HepG2 (cell line): ENCODE results near the gene PMPCB. TPM values are rescaled to one million over a fixed set of nuclear protein-coding genes. Genes with fewer than 3 reads are reported as not detected.

Source experiments
- ISL2 ChIP-seq: sonication (generic); formaldehyde crosslinking; IDR thresholded peaks from 2 replicates; pipeline ENCODE4 v1.5.0; 2020; ENCODE audit warnings: missing genetic modification reagents
- MAFF ChIP-seq: IDR thresholded peaks from 2 replicates; pipeline ENCODE4 v1.6.1; 2011; ENCODE audit warnings: low read depth, low read length, improper control_type of control experiment
- MEF2D ChIP-seq: sonication (generic); formaldehyde crosslinking; IDR thresholded peaks from 2 replicates; pipeline ENCODE4 v1.5.1; 2020; ENCODE audit warnings: mild to moderate bottlenecking, missing genetic modification reagents
- PHF8 ChIP-seq: sonication (generic); formaldehyde crosslinking; IDR thresholded peaks from 2 replicates; pipeline ENCODE4 v1.5.0; 2020; ENCODE audit warnings: missing genetic modification reagents
- POLR2G ChIP-seq: fragments of 200-400 bp; formaldehyde crosslinking; IDR thresholded peaks from 2 replicates; pipeline ENCODE4 v1.6.1; 2018; ENCODE audit warnings: mild to moderate bottlenecking, low read depth, low read length, moderate library complexity
- RFXANK ChIP-seq: IDR thresholded peaks from 2 replicates; pipeline ENCODE4 v1.6.1; 2016
- TCF12 ChIP-seq, 2 experiments: fragments of 450-650 bp in 1 of 2; sonication (generic) in 1 of 2; formaldehyde crosslinking in 1 of 2; IDR thresholded peaks; 2 replicates each; pipeline versions ENCODE4 v1.6.1 to v1.8.0; 2017 to 2022; ENCODE audit warnings: antibody characterized with exemption in 1 of 2, mild to moderate bottlenecking in 1 of 2, missing genetic modification reagents in 1 of 2, moderate library complexity in 1 of 2
- polyA plus RNA-seq, 8 experiments: library from polyadenylated mRNA; depleted of rRNA in 3 of 8; stranded (reverse) in 7 of 8; unstranded in 1 of 8; fragments of >200 nt; fragmentation: Illumina TruSeq in 4 of 8; extraction: Trizol in 4 of 8; gene quantifications; 2 replicates each; pipeline versions ENCODE4 v1.2.1 to v1.2.3, GENCODE V29; 2011 to 2016; ENCODE audit warnings: low read depth in 4 of 8, missing spikeins in 1 of 8, mixed read lengths in 1 of 8; ENCODE audit not compliant: insufficient read depth in 1 of 8
- total RNA-seq, 5 experiments: library from RNA; depleted of rRNA; stranded (reverse); fragments of >200 nt; fragmentation: Illumina TruSeq; extraction: Trizol; gene quantifications; 2 replicates each; pipeline ENCODE4 v1.2.3, GENCODE V29; 2016; ENCODE audit warnings: low read depth in 1 of 5
- TF ChIP-seq, protein P1 (sequence below): sonication (generic); formaldehyde crosslinking; IDR thresholded peaks from 2 replicates; pipeline ENCODE4 v1.4.0; 2020; ENCODE audit warnings: missing genetic modification reagents
- TF ChIP-seq, protein P2 (sequence below): IDR thresholded peaks from 2 replicates; pipeline ENCODE4 v1.6.1; 2016; ENCODE audit warnings: missing compliant biosample characterization, missing genetic modification reagents, borderline replicate concordance
- TF ChIP-seq, protein P3 (sequence below): sonication (generic); formaldehyde crosslinking; IDR thresholded peaks from 2 replicates; pipeline ENCODE4 v1.4.0; 2020; ENCODE audit warnings: missing genetic modification reagents
- TF ChIP-seq, protein P4 (sequence below): sonication (generic); formaldehyde crosslinking; IDR thresholded peaks from 2 replicates; pipeline ENCODE4 v1.4.0; 2020; ENCODE audit warnings: missing genetic modification reagents
- TF ChIP-seq, protein P5 (sequence below): sonication (generic); formaldehyde crosslinking; IDR thresholded peaks from 2 replicates; pipeline ENCODE4 v1.4.0; 2020; ENCODE audit warnings: missing genetic modification reagents, low read depth, mild to moderate bottlenecking, borderline replicate concordance
- TF ChIP-seq, protein P6 (sequence below): sonication (generic); formaldehyde crosslinking; IDR thresholded peaks from 2 replicates; pipeline ENCODE4 v1.4.0; 2020; ENCODE audit warnings: missing genetic modification reagents, borderline replicate concordance

The PMPCB gene
- total and polyA plus RNA-seq, 2 of the 13 experiments (the other 11 are each of a cell fraction or from before 2014, with no cell fraction given) = 80.8 to 124 TPM

DNA sequence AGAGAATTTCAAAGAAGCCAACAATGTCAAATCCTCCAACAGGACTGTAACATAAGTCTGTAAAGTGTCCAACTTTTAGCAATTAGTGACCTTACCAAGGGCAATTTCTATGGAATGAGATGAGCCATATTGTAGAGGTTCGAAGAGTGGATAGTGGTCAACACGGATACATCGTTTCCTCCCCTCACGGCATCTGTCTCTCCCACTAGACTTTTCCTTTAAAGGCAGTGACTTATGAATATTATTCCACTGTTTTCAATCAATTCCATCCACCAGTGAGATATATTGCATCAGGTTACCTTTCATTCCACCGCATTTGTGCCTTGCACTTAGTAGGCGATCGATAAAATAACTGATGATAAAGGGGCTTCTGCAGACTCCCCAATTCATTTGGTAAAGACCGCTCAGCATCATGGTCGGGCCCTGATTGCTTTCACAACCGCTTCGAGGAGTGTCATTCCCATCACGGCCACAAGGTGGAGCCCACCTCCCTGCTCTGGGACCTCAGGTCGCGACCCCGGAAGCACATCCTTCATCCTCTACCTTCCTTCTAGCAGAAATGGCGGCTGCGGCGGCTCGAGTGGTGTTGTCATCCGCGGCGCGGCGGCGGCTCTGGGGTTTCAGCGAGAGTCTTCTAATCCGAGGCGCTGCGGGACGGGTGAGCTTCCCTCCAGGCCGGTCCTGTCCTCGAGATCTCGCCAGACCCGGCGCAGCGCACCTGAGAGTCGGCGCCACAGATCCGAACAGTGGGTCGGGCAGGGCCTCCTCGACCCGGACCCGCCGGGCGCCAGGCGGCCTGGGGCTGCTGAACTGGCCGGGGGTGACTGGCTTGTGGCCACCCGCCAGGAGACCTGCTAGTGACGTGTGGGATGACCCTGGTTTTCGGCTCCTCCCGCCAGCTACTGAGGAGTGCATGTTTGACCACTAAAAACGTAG lies at the start of gene PMPCB (continued):
- peak; percentile 89 for TF ChIP-seq POLR2G
- TF ChIP-seq TCF12 (IDR thresholded peaks at IDR 0.05) = no peak
- no peak for TF ChIP-seq TCF12 (CRISPR knock-in tag; IDR thresholded peaks at IDR 0.05)
- TF ChIP-seq, protein P1, sequence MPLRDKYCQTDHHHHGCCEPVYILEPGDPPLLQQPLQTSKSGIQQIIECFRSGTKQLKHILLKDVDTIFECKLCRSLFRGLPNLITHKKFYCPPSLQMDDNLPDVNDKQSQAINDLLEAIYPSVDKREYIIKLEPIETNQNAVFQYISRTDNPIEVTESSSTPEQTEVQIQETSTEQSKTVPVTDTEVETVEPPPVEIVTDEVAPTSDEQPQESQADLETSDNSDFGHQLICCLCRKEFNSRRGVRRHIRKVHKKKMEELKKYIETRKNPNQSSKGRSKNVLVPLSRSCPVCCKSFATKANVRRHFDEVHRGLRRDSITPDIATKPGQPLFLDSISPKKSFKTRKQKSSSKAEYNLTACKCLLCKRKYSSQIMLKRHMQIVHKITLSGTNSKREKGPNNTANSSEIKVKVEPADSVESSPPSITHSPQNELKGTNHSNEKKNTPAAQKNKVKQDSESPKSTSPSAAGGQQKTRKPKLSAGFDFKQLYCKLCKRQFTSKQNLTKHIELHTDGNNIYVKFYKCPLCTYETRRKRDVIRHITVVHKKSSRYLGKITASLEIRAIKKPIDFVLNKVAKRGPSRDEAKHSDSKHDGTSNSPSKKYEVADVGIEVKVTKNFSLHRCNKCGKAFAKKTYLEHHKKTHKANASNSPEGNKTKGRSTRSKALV (CRISPR knock-in tag) = peak; percentile 58; the same call in 1 of the 2 replicates
- TF ChIP-seq, protein P2, sequence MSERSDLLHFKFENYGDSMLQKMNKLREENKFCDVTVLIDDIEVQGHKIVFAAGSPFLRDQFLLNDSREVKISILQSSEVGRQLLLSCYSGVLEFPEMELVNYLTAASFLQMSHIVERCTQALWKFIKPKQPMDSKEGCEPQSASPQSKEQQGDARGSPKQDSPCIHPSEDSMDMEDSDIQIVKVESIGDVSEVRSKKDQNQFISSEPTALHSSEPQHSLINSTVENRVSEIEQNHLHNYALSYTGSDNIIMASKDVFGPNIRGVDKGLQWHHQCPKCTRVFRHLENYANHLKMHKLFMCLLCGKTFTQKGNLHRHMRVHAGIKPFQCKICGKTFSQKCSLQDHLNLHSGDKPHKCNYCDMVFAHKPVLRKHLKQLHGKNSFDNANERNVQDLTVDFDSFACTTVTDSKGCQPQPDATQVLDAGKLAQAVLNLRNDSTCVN (CRISPR knock-in tag) = no peak
- TF ChIP-seq, protein P3, sequence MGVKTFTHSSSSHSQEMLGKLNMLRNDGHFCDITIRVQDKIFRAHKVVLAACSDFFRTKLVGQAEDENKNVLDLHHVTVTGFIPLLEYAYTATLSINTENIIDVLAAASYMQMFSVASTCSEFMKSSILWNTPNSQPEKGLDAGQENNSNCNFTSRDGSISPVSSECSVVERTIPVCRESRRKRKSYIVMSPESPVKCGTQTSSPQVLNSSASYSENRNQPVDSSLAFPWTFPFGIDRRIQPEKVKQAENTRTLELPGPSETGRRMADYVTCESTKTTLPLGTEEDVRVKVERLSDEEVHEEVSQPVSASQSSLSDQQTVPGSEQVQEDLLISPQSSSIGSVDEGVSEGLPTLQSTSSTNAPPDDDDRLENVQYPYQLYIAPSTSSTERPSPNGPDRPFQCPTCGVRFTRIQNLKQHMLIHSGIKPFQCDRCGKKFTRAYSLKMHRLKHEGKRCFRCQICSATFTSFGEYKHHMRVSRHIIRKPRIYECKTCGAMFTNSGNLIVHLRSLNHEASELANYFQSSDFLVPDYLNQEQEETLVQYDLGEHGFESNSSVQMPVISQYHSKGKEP (CRISPR knock-in tag) = no peak
- TF ChIP-seq, protein P4, sequence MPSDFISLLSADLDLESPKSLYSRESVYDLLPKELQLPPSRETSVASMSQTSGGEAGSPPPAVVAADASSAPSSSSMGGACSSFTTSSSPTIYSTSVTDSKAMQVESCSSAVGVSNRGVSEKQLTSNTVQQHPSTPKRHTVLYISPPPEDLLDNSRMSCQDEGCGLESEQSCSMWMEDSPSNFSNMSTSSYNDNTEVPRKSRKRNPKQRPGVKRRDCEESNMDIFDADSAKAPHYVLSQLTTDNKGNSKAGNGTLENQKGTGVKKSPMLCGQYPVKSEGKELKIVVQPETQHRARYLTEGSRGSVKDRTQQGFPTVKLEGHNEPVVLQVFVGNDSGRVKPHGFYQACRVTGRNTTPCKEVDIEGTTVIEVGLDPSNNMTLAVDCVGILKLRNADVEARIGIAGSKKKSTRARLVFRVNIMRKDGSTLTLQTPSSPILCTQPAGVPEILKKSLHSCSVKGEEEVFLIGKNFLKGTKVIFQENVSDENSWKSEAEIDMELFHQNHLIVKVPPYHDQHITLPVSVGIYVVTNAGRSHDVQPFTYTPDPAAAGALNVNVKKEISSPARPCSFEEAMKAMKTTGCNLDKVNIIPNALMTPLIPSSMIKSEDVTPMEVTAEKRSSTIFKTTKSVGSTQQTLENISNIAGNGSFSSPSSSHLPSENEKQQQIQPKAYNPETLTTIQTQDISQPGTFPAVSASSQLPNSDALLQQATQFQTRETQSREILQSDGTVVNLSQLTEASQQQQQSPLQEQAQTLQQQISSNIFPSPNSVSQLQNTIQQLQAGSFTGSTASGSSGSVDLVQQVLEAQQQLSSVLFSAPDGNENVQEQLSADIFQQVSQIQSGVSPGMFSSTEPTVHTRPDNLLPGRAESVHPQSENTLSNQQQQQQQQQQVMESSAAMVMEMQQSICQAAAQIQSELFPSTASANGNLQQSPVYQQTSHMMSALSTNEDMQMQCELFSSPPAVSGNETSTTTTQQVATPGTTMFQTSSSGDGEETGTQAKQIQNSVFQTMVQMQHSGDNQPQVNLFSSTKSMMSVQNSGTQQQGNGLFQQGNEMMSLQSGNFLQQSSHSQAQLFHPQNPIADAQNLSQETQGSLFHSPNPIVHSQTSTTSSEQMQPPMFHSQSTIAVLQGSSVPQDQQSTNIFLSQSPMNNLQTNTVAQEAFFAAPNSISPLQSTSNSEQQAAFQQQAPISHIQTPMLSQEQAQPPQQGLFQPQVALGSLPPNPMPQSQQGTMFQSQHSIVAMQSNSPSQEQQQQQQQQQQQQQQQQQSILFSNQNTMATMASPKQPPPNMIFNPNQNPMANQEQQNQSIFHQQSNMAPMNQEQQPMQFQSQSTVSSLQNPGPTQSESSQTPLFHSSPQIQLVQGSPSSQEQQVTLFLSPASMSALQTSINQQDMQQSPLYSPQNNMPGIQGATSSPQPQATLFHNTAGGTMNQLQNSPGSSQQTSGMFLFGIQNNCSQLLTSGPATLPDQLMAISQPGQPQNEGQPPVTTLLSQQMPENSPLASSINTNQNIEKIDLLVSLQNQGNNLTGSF (CRISPR knock-in tag) = peak; percentile 86
- no peak for TF ChIP-seq MAFF
- TF ChIP-seq RFXANK (CRISPR knock-in tag) = 0 out of 2 replicates have a peak, but pooled peaks have one; percentile 33
- TF ChIP-seq PHF8 (CRISPR knock-in tag) = peak; percentile 98
- TF ChIP-seq ISL2 = peak; percentile 77
- TF ChIP-seq, protein P5, sequence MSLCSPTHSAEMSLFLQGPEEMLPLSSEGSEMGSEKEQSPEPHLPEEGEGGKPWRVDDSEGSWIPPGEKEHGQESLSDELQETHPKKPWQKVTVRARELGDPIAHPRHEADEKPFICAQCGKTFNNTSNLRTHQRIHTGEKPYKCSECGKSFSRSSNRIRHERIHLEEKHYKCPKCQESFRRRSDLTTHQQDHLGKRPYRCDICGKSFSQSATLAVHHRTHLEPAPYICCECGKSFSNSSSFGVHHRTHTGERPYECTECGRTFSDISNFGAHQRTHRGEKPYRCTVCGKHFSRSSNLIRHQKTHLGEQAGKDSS (CRISPR knock-in tag) = no peak; the same call in 1 of the 2 replicates
- TF ChIP-seq, protein P6, sequence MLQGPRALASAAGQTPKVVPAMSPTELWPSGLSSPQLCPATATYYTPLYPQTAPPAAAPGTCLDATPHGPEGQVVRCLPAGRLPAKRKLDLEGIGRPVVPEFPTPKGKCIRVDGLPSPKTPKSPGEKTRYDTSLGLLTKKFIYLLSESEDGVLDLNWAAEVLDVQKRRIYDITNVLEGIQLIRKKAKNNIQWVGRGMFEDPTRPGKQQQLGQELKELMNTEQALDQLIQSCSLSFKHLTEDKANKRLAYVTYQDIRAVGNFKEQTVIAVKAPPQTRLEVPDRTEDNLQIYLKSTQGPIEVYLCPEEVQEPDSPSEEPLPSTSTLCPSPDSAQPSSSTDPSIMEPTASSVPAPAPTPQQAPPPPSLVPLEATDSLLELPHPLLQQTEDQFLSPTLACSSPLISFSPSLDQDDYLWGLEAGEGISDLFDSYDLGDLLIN (CRISPR knock-in tag) = 0 out of 2 replicates have a peak, but pooled peaks have one; percentile 36
- peak; percentile 60; the same call in 1 of the 2 replicates for TF ChIP-seq MEF2D (CRISPR knock-in tag)
